Neuronal stem cell (in vitro differentiated cells): ENCODE measurements around the gene CRABP2.

Experiments
- DNase-seq: peaks from one replicate; pipeline ENCODE4 v3.0.0-alpha.2; 2013; ENCODE audit warnings: low spot score
- H2AFZ ChIP-seq: one replicate; pipeline ENCODE4 v1.6.1; 2013; ENCODE audit warnings: mild to moderate bottlenecking, low read length, inconsistent platforms
- H2AK5ac ChIP-seq: 2 replicates; pipeline ENCODE4 v1.6.1; 2013; ENCODE audit warnings: low read depth, mild to moderate bottlenecking, inconsistent platforms, low read length, moderate library complexity, mixed read lengths
- H2BK120ac ChIP-seq: 2 replicates; pipeline ENCODE4 v1.6.1; 2013; ENCODE audit warnings: low read depth, mild to moderate bottlenecking, inconsistent platforms, low read length, moderate library complexity, mixed read lengths
- H2BK12ac ChIP-seq: one replicate; pipeline ENCODE4 v1.6.1; 2013; ENCODE audit warnings: low read length, inconsistent platforms
- H2BK15ac ChIP-seq: 2 replicates; pipeline ENCODE4 v1.6.1; 2013; ENCODE audit warnings: mild to moderate bottlenecking, low read length, inconsistent platforms, mixed read lengths
- H2BK5ac ChIP-seq: one replicate; pipeline ENCODE4 v1.6.1; 2013; ENCODE audit warnings: inconsistent platforms, mild to moderate bottlenecking, low read length, moderate library complexity
- H3K14ac ChIP-seq: one replicate; pipeline ENCODE4 v1.6.1; 2013; ENCODE audit warnings: low read length, inconsistent platforms
- H3K18ac ChIP-seq: 2 replicates; pipeline ENCODE4 v1.6.1; 2013; ENCODE audit warnings: low read length, inconsistent platforms
- H3K23ac ChIP-seq: 2 replicates; pipeline ENCODE4 v1.6.1; 2013; ENCODE audit warnings: low read depth, mild to moderate bottlenecking, mixed read lengths, low read length, inconsistent platforms; ENCODE audit not compliant: poor library complexity
- H3K27ac ChIP-seq: replicated peaks from 3 replicates; pipeline ENCODE4 v1.5.1; 2013; ENCODE audit warnings: low read length, inconsistent platforms
- H3K27me3 ChIP-seq, 3 experiments: 2 replicates each; pipeline ENCODE4 v1.6.1; 2013; ENCODE audit warnings: low read length in 3 of 3, mild to moderate bottlenecking in 2 of 3, inconsistent platforms in 1 of 3, low read depth in 1 of 3, mixed read lengths in 1 of 3, moderate library complexity in 1 of 3; ENCODE audit not compliant: control insufficient read depth in 3 of 3, insufficient read depth in 3 of 3
- H3K36me3 ChIP-seq, 2 donors: replicated peaks in 1 of 2; 2 replicates each; pipeline ENCODE4 v1.6.1; 2013; ENCODE audit warnings: low read length in 2 of 2; ENCODE audit not compliant: control insufficient read depth in 2 of 2, insufficient read depth in 2 of 2
- H3K4ac ChIP-seq: 2 replicates; pipeline ENCODE4 v1.6.1; 2013; ENCODE audit warnings: inconsistent platforms, mild to moderate bottlenecking, low read length, moderate library complexity
- H3K4me1 ChIP-seq, 2 donors: 1 replicate in 1 of 2; 2 replicates in 1 of 2; pipeline ENCODE4 v1.6.1; 2013; ENCODE audit warnings: low read length in 2 of 2, low read depth in 1 of 2; ENCODE audit not compliant: control insufficient read depth in 2 of 2, insufficient read depth in 1 of 2
- H3K4me2 ChIP-seq: one replicate; pipeline ENCODE4 v1.6.1; 2013; ENCODE audit warnings: mild to moderate bottlenecking, low read length, inconsistent platforms; ENCODE audit not compliant: insufficient read depth, poor library complexity, severe bottlenecking
- H3K4me3 ChIP-seq, 2 donors: 2 replicates each; pipeline ENCODE4 v1.5.1; 2013; ENCODE audit warnings: low read length in 2 of 2, mild to moderate bottlenecking in 2 of 2, inconsistent platforms in 1 of 2, moderate library complexity in 1 of 2
- H3K79me1 ChIP-seq: one replicate; pipeline ENCODE4 v1.6.1; 2013; ENCODE audit warnings: low read depth, mild to moderate bottlenecking, inconsistent platforms, low read length, moderate library complexity
- H3K9ac ChIP-seq: one replicate; pipeline ENCODE4 v1.6.1; 2013; ENCODE audit warnings: mild to moderate bottlenecking, low read depth, low read length, inconsistent platforms; ENCODE audit not compliant: poor library complexity
- H3K9me3 ChIP-seq, 2 donors: replicated peaks in 1 of 2; 2 replicates each; pipeline versions ENCODE3 to v1.6.1; 2013; ENCODE audit warnings: low read length in 2 of 2, mild to moderate bottlenecking in 2 of 2, inconsistent platforms in 1 of 2, low read depth in 1 of 2, mixed read lengths in 1 of 2, moderate library complexity in 1 of 2; ENCODE audit not compliant: control insufficient read depth in 2 of 2, insufficient read depth in 1 of 2
- H4K8ac ChIP-seq: one replicate; pipeline ENCODE4 v1.6.1; 2013; ENCODE audit warnings: low read depth, mild to moderate bottlenecking, inconsistent platforms, low read length, moderate library complexity
- H4K91ac ChIP-seq: one replicate; pipeline ENCODE4 v1.6.1; 2013; ENCODE audit warnings: low read length, low read depth, mild to moderate bottlenecking, inconsistent platforms; ENCODE audit not compliant: poor library complexity
- WGBS, 2 donors: extraction: QIAGEN DNeasy Blood & Tissue Kit; methylation state at CpG; one replicate each; pipeline ENCODE4 v1.1.7; 2013; ENCODE audit warnings: missing lambda C conversion rate in 2 of 2, mixed read lengths in 1 of 2; ENCODE audit not compliant: insufficient read length in 2 of 2, insufficient replicate concordance in 1 of 2; ENCODE audit errors: extremely low coverage in 2 of 2; 5-methylcytosine and 5-hydroxymethylcytosine counted together

Gene CRABP2

GRCh38 chr1:156740741-156741480 lies 35.5 kb upstream of the CRABP2 start, which contains the start of gene MRPL24:
TSS of gene MRPL24 (minus strand) at chr1:156741088. CDS start at chr1:156738704, 2,384 bp downstream.
- no peaks in the 10 kb centered on the region for H3K27me3 ChIP-seq
- no peak within 1 kb of the TSS for H3K4ac ChIP-seq
- H3K36me3 ChIP-seq = peaks cover 36 to 76% of the 10 kb centered on the region in 2 donors
- H4K8ac ChIP-seq = no peak within 1 kb of the TSS
- H3K18ac ChIP-seq = peak within 1 kb of the TSS; percentile 53
- no peak within 1 kb of the TSS for H2BK15ac ChIP-seq
- peaks cover 7% of the 10 kb centered on the region for H3K79me1 ChIP-seq
- DNase-seq = peak; percentile 99
- H2BK120ac ChIP-seq = no peak within 1 kb of the TSS
- H3K4me1 ChIP-seq = peaks cover 11 to 16% of the 10 kb centered on the region in 2 donors
- H3K9ac ChIP-seq = peak within 1 kb of the TSS; percentile 83
- no peak within 1 kb of the TSS for H2BK12ac ChIP-seq
- H3K27ac ChIP-seq = peak within 1 kb of the TSS; percentile 62
- no peaks in the 10 kb centered on the region for H3K9me3 ChIP-seq
- H3K4me3 ChIP-seq = peak within 1 kb of the TSS; percentile 83 to 91
- no CpG with 5 or more reads among the region's 38 CpGs for WGBS, 2 donors
- H2AK5ac ChIP-seq = peak within 1 kb of the TSS; percentile 2
- no peak within 1 kb of the TSS for H4K91ac ChIP-seq
- H3K14ac ChIP-seq = no peak within 1 kb of the TSS
- H2BK5ac ChIP-seq = no peak within 1 kb of the TSS
- peak within 1 kb of the TSS; percentile 88 for H2AFZ ChIP-seq
- H3K4me2 ChIP-seq = peak within 1 kb of the TSS; percentile 59
- H3K23ac ChIP-seq = peak within 1 kb of the TSS; percentile 89

- DNase-seq = no peak
- peaks cover 36 to 75% of the 10 kb centered on the region in 2 donors for H3K36me3 ChIP-seq
Measured at GRCh38 chr1:156740237-156740740, 34.9 kb upstream of the CRABP2 start.

GRCh38 chr1:156738916-156739315 lies 33.5 kb upstream of the CRABP2 start:
- no peak overlapping the region for H2BK5ac ChIP-seq
- no peak overlapping the region for H4K8ac ChIP-seq
- H2BK15ac ChIP-seq = no peak overlapping the region
- no peak overlapping the region for H3K9ac ChIP-seq
- no peak overlapping the region for H3K4ac ChIP-seq
- H3K36me3 ChIP-seq = peaks cover 31 to 70% of the 10 kb centered on the region in 2 donors
- no CpG with 5 or more reads among the region's 2 CpGs for WGBS, 2 donors
- no peak overlapping the region for H3K4me3 ChIP-seq
- no peaks in the 10 kb centered on the region for H3K27me3 ChIP-seq
- H3K79me1 ChIP-seq = no peaks in the 10 kb centered on the region
- DNase-seq = no peak
- H4K91ac ChIP-seq = no peak overlapping the region
- no peak overlapping the region for H3K27ac ChIP-seq
- H2BK12ac ChIP-seq = no peak overlapping the region
- H3K14ac ChIP-seq = no peak overlapping the region
- H3K23ac ChIP-seq = no peak overlapping the region
- H3K9me3 ChIP-seq = no peaks in the 10 kb centered on the region
- no peak overlapping the region for H3K18ac ChIP-seq
- H2AFZ ChIP-seq = no peak overlapping the region
- no peak overlapping the region for H2BK120ac ChIP-seq
- no peak overlapping the region for H2AK5ac ChIP-seq
- no peak overlapping the region for H3K4me2 ChIP-seq
- peaks cover 6 to 13% of the 10 kb centered on the region in 2 donors for H3K4me1 ChIP-seq

More at GRCh38 chr1:156740237-156740740, 34.9 kb upstream of the CRABP2 start:
- H3K4me3 ChIP-seq = peak overlapping the region; percentile 83 to 91
- H2BK5ac ChIP-seq = no peak overlapping the region
- H3K27me3 ChIP-seq = no peaks in the 10 kb centered on the region
- H2BK15ac ChIP-seq = no peak overlapping the region
- H3K14ac ChIP-seq = no peak overlapping the region
- H3K27ac ChIP-seq = peak overlapping the region; percentile 50
- H2BK120ac ChIP-seq = no peak overlapping the region
- WGBS, 2 donors = no CpG with 5 or more reads among the region's 7 CpGs
- peak overlapping the region; percentile 70 for H3K23ac ChIP-seq
- no peaks in the 10 kb centered on the region for H3K9me3 ChIP-seq
- H4K8ac ChIP-seq = no peak overlapping the region
- peak overlapping the region; percentile 83 for H3K9ac ChIP-seq
- H3K79me1 ChIP-seq = peaks cover 5% of the 10 kb centered on the region
- peak overlapping the region; percentile 2 for H2AK5ac ChIP-seq
- no peak overlapping the region for H4K91ac ChIP-seq
- peak overlapping the region; percentile 88 for H2AFZ ChIP-seq
- H2BK12ac ChIP-seq = no peak overlapping the region
- H3K4me1 ChIP-seq = peaks cover 6 to 13% of the 10 kb centered on the region in 2 donors
- H3K18ac ChIP-seq = no peak overlapping the region
- H3K4ac ChIP-seq = no peak overlapping the region
- H3K4me2 ChIP-seq = peak overlapping the region; percentile 59

GRCh38 chr1:156738407-156738806 lies 33.0 kb upstream of the CRABP2 start:
- H3K36me3 ChIP-seq = peaks cover 29 to 70% of the 10 kb centered on the region in 2 donors
- H3K14ac ChIP-seq = no peak overlapping the region
- H3K4me1 ChIP-seq = peaks cover 6 to 13% of the 10 kb centered on the region in 2 donors
- H3K4ac ChIP-seq = no peak overlapping the region
- H2BK12ac ChIP-seq = no peak overlapping the region
- H3K23ac ChIP-seq = no peak overlapping the region
- no peak overlapping the region for H3K9ac ChIP-seq
- H2AFZ ChIP-seq = no peak overlapping the region
- H3K79me1 ChIP-seq = no peaks in the 10 kb centered on the region
- DNase-seq = no peak
- no peak overlapping the region for H4K91ac ChIP-seq
- no peak overlapping the region for H3K18ac ChIP-seq
- H3K4me2 ChIP-seq = no peak overlapping the region
- no peak overlapping the region for H3K27ac ChIP-seq
- H2BK15ac ChIP-seq = no peak overlapping the region
- no peaks in the 10 kb centered on the region for H3K27me3 ChIP-seq
- no peak overlapping the region for H2BK120ac ChIP-seq
- no peak overlapping the region for H4K8ac ChIP-seq
- H3K4me3 ChIP-seq = no peak overlapping the region
- no CpG with 5 or more reads among the region's 10 CpGs for WGBS, 2 donors
- H2AK5ac ChIP-seq = no peak overlapping the region
- H3K9me3 ChIP-seq = no peaks in the 10 kb centered on the region
- no peak overlapping the region for H2BK5ac ChIP-seq
